AG04450 (cell line): Measurements from ENCODE around the gene EFCAB6. TPM values are rescaled to one million over a fixed set of nuclear protein-coding genes. Genes with fewer than 3 reads are reported as not detected.

Experiments
- CTCF ChIA-PET: fragments of 300-600, 350-600 bp; formaldehyde crosslinking; extraction: SDS; loops from one replicate; lab custom pipeline; 2022; ENCODE audit warnings: antibody characterized with exemption, inconsistent platforms; lab: Charles Lee
- POLR2A ChIA-PET: fragments of 350-600 bp; formaldehyde crosslinking; extraction: SDS; loops from one replicate; lab custom pipeline; 2021; ENCODE audit warnings: antibody characterized with exemption, inconsistent platforms; lab: Yijun Ruan, JAX
- DNase-seq: peaks from one replicate; pipeline ENCODE4 v3.0.0-alpha.2; 2011; ENCODE audit warnings: low read depth, low spot score
- H3K27ac ChIP-seq: one replicate; pipeline ENCODE4 v1.5.1; 2012; ENCODE audit warnings: low read depth, low read length, control low read depth
- H3K27me3 ChIP-seq: one replicate; pipeline ENCODE4 v1.6.0; 2012; ENCODE audit warnings: low read length; ENCODE audit not compliant: control insufficient read depth, insufficient read depth
- H3K4me3 ChIP-seq: 2 replicates; pipeline ENCODE4 v1.5.1; 2011; ENCODE audit warnings: mild to moderate bottlenecking, low read depth, low read length, control low read depth
- H3K9me3 ChIP-seq: 2 replicates; pipeline ENCODE4 v1.5.1; 2012; ENCODE audit warnings: low read length; ENCODE audit not compliant: control insufficient read depth, insufficient read depth
- polyA plus RNA-seq: library from polyadenylated mRNA; depleted of rRNA; stranded (reverse); fragments of >200 nt; gene quantifications from 2 replicates; pipeline ENCODE4 v1.2.3, GENCODE V29; 2011
- TF ChIP-seq, protein P1 (sequence below): IDR thresholded peaks from 2 replicates; pipeline ENCODE4 v1.5.1; 2011; ENCODE audit warnings: low read depth, low read length, control low read depth, inconsistent platforms

Gene EFCAB6
- polyA plus RNA-seq, 1 experiment: 1.4 TPM

GRCh38 chr22:43533156-43533530, 279.0 kb downstream of the EFCAB6 start:
- POLR2A ChIA-PET: no interaction called here
- no peak for DNase-seq
- Histone ChIP-seq H3K4me3 (no peak overlapping the region), H3K27ac (no peak overlapping the region), H3K27me3 (no peaks in the 10 kb centered on the region), H3K9me3 (peaks cover 3% of the 10 kb centered on the region; the same call in 1 of the 2 replicates)
- CTCF ChIA-PET: no interaction called here
- TF ChIP-seq, protein P1, sequence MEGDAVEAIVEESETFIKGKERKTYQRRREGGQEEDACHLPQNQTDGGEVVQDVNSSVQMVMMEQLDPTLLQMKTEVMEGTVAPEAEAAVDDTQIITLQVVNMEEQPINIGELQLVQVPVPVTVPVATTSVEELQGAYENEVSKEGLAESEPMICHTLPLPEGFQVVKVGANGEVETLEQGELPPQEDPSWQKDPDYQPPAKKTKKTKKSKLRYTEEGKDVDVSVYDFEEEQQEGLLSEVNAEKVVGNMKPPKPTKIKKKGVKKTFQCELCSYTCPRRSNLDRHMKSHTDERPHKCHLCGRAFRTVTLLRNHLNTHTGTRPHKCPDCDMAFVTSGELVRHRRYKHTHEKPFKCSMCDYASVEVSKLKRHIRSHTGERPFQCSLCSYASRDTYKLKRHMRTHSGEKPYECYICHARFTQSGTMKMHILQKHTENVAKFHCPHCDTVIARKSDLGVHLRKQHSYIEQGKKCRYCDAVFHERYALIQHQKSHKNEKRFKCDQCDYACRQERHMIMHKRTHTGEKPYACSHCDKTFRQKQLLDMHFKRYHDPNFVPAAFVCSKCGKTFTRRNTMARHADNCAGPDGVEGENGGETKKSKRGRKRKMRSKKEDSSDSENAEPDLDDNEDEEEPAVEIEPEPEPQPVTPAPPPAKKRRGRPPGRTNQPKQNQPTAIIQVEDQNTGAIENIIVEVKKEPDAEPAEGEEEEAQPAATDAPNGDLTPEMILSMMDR: no peak

DNA sequence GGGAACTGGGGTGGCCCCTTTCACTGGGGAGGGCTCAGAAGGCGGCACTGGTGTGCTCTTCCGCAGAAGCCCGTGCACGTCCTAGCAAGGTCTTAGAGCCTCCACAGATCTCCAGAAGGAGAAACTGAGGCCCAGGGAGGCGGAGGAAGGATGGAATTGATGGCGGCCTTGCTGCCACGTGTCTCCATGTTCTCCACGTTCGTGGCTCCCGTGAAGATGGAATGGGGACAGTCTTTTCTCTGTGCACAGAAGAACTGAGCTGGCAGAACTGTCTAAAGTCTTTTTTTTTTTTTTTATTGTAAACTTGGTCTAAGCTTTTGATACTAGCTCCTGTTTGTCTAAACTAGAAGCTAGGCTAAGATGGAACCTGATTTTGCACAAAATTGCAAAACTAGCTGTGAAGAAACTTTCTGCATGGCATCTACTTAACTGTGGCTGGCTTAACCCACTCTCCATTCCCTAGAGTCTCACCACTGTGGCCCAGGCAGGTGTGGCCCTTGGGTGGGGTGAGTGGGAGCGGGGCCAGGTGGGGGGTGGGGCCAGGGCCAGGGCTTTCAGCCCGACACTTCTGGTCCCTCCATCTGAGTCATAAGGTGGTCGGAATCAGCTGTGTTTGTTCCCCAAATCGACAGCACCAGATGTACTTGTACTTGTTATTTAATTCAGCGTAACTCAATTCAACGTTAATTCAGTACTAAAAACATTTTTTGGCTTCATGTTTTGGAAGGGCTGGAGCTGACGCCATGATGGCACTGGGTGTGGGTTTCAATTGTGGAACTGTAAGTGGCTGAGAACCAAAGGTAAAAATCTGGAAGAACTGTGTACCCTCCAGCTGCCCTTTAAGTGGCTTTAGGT, 279.6 kb downstream of the EFCAB6 start:
- ChIA-PET CTCF (no interaction called here), POLR2A (no interaction called here)
- Histone ChIP-seq H3K9me3 (peaks cover 3% of the 10 kb centered on the region; the same call in 1 of the 2 replicates), H3K27me3 (no peaks in the 10 kb centered on the region), H3K4me3 (no peak overlapping the region), H3K27ac (no peak overlapping the region)
- DNase-seq: no peak
- TF ChIP-seq, protein P1: no peak

- Histone ChIP-seq H3K27ac (no peak overlapping the region), H3K4me3 (no peak overlapping the region), H3K27me3 (no peaks in the 10 kb centered on the region), H3K9me3 (peaks cover 5% of the 10 kb centered on the region; the same call in 1 of the 2 replicates)
- CTCF ChIA-PET: no interaction called here
- POLR2A ChIA-PET: no interaction called here
- DNase-seq: no peak
- TF ChIP-seq, protein P1: no peak
Observed at GRCh38 chr22:43531651-43532050, 280.5 kb downstream of the EFCAB6 start.

DNA sequence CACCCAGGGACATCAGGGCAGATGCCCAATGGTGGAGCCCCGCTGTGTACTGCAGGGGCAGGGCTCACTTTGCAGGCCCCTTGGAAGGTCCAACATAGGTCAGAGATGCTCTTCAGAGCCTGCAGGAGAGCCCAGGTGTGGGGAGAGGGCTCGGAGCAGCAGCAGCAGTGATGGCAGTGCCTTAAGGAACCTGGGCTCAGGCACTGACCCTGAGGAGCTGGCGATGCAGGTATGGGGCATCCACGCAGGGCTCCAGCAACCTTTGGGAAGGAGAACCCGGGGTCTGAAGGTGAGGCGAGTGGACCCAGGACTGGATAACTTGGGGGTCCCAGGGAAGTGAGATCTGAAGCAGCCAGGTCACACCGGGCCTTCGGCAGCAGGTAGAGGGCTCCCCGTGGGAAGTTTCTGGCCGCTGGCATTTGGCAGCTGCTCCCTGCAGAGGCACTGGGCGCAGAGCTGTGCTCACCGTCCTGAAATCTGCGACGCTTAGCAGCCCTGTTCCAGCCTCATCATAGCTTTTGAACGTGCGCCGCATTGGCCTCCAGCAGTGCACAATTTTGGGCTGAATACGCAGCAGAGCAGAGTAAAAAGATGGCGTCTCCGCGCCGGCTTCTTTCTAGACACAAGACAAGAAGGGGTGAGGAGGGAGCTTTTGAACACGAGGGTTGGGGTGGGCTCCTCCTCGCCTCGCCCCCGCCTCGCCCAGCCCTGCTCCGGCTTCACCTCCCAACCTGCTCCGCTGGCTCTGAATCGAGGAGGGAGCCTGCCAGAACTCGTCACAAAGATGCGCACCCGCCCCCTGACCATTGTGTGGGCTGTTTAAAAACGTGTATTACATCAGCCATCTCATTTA, 281.5 kb downstream of the EFCAB6 start:
- POLR2A ChIA-PET: no interaction called here
- Histone ChIP-seq H3K27ac (no peak overlapping the region), H3K9me3 (peaks cover 10% of the 10 kb centered on the region; the same call in 1 of the 2 replicates), H3K4me3 (no peak overlapping the region), H3K27me3 (no peaks in the 10 kb centered on the region)
- DNase-seq: no peak
- TF ChIP-seq, protein P1: no peak
- CTCF ChIA-PET: no interaction called here
